Activated CD4-positive, CD25-positive, alpha-beta regulatory T cell treated with anti-CD3 and anti-CD28 coated beads, Interleukin-2, amount 50 U/mL, for 24 hours (primary cell): ENCODE measurements around the gene CELF1.

ENCODE experiments used
- ATAC-seq, 2 donors: fragments of 150-1000 bp; cut with Tn5 transposase; one replicate each; pipeline ENCODE4 v1.10.0; 2021; ENCODE audit warnings: mild to moderate bottlenecking in 1 of 2, moderate library complexity in 1 of 2

The CELF1 gene

DNA sequence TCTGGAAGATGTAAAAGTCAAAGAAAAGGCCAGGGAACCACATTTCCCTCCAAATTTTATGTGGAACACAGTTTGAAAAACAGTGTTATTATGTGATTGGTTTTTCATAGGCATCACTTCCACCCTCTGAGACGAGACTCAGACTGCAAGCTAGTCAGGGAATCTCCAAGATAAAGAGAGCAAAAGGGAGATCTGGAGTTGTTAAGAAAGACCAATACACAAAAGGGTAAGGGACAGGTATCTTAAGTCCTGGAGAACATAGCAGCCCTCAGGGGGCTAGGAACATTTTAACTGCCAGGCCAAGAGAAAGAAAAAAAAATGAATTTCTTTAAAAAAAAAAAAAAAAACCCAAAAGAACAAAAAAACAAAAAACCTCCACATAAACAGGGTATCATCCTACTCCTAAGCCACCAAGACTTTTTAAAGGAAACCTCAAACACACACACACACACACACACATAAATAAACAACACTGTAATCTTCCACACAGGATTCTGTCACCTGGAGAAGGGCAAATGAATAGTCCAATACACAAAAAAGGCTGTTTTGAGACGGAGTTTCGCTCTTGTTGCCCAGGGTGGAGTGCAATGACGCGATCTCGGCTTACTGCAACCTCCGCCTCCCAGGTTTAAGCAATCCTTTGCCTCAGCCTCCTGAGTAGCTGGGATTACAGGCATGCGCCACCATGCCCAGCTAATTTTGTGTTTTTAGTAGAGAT lies 44.5 kb downstream of the CELF1 start:
- ATAC-seq: no peak

DNA sequence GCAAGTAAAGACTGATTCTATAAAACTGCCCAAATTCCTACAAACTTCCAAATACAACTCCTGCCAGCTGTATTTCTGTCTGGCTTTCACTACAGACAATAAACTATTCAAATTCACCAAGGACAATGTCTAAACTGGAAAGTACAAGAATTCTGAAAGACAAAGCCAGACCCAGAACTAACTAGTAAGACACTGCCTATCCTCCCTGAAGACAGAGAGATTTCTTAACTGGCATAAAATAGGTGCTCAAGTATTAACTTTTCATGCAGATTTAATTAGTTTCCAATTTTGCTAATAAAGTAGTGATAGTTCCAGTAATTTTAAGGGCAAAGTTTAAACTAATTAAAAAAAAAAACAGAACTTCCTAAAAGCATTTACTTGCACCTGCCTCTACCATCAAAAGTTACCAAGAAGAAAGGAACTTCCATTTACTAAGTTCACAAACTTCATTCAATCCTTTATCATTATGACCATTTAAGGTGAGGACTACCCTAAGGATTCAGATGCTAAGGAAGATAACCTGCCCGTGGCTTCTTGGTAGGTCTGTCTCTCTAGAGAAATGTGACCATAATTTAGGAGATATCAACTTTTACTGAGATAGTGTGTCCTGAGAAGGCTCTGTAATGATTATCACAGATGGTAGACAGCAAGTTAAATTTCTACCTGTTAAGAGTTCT lies 45.2 kb downstream of the CELF1 start:
- no peak for ATAC-seq

DNA sequence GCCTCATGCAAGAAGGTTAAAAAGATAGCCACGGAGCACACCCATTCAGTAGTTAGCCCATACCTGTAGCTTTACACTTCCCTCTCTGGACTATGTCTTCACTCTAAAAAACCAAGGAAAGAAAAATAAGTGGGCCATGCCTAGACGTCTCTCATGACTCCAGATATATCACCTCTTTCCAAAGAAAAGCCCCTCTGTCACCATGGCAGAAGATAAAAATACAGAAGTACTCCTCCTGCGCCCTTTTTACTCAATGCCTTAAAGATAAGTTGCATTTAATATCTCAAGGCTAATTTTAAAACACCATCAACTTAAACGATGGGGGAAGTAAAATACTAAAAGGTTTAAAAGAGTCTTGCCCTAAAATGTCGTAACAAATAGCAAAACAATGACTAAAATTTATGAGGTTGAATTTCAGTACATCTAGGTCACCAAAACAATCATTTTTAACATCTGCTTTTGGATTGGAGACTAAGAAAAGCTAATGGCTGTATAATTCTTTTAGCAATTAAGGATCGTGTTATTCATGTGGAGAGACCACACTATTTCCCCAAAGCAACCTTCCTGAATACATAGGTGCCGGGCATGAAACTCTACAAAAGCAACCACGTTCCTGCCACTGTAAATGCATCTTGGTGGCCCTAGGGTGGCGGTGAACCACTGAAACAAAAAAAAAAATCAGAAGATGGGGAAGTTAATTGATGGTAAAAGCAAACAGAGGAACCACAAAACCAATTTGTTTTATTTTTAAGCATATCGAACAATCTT lies 46.0 kb downstream of the CELF1 start:
- no peak for ATAC-seq

DNA sequence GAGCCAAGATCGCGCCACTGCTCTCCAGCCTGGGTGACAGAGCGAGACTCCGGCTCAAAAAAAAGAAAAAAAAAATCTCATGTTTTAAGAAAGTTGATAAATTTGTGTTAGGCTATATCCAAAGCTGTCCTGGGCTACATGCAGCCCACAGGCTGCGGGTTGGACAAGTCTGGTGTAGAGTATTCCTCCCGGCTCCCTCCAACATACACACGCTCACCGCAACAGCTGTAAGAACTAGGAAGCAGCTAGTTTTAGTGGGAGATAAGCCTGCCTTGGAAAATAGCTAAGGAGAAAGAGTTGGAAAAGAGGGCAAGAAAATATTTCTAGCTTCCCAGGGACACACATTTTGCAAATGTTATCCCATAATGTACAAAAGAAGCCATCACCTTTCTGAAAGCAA lies 46.6 kb downstream of the CELF1 start:
- ATAC-seq: no peak

DNA sequence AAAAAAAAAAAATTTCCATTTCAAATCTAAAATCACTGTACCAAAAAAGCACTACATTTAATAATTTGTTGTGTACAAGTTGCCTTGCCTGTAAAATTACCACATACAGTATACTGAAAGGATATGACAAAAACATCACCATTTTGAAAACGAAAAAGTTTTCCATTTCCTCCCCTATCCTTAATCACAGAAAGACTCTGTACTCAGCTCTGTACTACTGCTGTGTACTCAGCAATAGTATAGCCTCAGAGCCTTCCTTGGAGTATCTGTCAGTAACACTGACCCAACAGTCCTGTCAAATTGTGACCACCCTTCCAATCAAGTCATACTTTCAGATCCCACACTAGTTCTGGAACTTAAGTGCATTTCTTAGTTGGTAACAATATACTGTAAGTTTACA lies 48.0 kb downstream of the CELF1 start:
- peak in 1 of 2 donors; percentile 31 for ATAC-seq

DNA sequence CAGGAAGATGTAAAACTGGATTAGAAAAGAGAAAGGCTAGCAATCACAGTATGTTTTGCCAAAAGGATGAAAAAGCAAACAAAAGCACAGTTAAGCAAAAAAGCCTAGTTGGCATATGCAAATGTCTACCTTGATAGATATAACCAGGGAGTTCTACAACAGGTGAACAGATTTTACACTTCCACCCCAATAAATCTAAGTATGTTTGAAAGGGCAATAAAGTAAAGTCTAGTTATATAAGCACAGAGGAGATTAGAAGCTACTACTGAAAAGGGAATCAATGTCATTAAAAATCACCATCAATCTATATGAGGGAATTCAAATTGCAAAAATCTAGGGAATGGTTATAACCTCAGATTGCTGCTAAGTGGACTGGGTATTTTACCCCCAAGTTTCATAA lies 49.7 kb downstream of the CELF1 start:
- ATAC-seq: no peak

DNA sequence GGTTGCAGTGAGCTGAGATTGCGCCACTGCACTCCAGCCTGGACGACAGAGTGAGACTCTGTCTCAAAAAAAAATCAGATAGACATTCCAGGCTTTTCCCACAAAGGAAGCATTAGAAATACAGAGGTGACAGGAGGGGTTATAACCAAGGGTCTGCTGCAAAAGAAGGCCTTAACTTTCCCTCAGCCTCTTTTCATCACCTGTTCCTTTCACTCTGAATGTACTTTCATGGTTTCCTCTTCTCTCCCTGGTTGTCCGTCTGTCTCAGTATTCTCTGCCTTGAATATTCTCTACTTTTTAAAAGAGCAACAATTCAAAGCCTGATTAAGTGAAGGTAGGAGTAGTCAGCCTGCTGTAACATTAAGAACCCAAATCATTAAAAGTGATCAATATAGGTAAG lies 50.2 kb downstream of the CELF1 start:
- ATAC-seq: no peak

DNA sequence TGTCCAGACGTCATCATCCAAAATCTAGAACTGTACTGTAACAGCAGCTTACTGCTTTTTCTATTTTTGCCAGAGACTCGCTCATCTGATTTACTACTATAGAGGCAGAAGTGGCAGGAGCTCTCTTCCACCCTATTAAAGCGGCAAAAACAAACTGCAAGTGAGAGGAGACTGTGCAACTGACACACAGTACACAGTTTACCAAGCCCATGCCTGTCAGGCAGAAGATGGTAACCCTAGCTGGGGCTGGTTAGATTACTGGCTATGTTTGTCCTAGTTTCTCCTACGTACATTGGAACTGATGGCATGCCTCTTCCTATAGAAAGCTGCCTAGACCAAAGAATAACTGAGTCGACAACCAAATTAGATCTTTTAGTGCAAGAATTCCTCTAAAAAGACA lies 51.8 kb downstream of the CELF1 start:
- no peak for ATAC-seq

DNA sequence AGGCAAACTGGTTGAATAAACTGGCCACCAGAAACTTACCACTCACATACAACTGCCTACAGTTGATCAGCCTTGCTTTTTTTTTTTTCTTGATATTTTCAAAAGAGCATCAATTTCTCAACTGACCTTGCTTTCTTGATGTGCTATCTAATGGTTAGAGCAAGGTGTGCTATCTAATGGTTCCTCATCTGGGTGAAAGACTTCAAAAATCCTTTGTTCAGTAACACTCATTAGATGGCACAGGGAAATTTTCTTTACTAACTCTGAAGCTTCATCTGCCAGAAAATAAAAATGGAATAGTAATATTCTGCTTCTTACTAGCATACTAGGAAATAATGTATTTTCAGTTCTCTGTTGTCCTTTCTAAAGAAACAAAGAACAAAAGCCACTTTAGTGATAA lies 52.8 kb downstream of the CELF1 start:
- no peak for ATAC-seq

DNA sequence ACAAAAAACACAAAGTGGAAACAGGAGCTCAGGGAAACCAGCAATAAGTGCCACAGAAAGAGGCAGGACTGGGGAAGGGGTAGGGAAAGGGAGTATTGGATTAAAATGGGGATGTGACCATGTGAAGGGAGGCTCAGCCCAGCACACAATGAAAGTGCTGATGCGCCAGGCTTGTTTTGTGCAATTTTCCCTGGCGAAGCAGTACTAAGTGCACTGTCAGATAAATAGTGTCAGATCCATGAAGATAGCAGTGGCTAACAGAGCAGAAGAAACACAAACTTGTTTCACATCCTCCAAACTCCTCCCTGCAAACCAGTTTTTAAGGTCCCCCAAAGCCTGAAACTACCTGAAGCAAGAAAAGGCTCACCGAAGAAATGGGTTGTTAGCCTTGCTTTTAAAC lies 53.3 kb downstream of the CELF1 start:
- no peak for ATAC-seq

DNA sequence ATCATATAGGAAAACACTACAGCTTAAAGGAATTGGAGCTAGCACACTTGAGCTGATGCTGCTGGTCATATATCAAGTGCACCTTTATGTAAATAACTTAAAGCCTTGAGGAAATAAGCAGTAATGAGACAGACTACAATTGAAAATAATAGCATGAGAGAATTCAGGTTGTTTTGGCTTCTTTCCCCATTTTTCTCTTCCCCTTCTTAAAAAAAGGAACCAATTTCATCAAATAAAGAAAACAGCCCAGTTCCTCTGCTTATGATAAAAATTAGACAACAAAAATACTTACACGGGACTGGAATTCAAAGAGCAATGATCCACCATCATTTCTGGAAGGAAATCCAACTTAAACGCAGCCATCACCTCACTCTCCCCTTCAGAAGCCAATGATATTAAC lies 53.8 kb downstream of the CELF1 start:
- no peak for ATAC-seq

DNA sequence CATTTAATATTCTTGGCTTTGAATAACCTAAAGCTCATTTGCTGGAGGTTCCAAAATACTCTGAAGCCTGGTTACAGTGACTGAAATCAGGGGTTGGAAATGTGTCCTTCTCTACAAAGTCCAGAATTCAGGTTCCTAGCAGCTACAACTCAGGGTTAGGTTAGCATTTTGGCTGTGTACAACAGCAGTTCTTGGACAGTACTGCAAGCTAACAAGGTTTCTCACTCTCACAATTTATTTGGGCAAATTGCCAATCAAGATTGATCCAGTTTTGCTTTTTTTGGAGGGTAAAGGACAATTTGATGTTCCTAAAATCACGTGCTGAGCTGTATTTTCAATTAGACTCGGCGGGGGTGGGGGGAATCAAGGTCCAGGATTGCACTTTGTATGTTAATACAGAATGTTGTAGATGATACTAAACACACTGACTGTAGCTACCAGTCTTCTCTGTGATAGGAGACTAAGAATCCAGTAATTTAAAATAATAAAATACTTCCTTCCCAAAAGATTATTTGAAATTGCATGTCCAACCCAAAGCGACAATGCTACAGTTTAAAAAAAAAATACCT lies 54.3 kb downstream of the CELF1 start:
- ATAC-seq: no peak

DNA sequence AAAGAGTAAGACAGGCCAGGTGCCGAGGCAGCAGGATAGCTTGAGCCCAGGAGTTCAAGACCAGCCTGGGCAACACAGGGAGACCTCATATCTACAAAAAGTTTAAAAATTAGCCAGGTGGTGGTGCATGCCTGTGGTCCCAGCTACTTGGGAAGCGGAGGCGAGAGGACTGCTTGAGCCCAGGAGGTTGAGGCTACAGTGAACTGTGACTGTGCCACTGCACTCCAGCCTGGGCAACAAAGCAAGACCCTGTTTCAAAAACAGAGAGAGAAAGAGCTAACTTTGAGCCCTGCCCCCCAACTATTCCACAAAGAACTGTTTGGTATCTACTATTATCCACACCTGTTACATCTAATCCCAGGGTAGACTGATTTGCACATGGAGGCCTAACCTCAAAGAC lies 54.8 kb downstream of the CELF1 start:
- no peak for ATAC-seq

DNA sequence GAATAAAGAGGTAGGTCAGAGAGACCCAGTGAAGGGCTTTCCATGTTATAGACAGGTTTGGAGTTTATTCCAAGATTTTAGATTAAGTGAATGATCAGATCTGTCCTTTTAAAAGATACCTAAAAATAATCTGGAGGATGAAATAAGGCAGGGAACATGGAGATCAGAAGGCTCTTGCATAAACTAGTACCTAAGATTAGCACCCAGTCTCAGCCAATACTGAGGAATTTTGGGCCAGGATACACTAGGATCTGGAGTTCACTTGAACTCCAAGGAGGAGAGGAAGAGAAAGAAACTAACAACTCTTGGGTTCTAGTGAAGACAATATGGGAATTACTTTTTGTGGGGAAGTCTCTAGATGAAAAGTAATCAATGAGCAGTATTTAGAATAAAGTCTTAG lies 56.1 kb downstream of the CELF1 start:
- no peak for ATAC-seq

DNA sequence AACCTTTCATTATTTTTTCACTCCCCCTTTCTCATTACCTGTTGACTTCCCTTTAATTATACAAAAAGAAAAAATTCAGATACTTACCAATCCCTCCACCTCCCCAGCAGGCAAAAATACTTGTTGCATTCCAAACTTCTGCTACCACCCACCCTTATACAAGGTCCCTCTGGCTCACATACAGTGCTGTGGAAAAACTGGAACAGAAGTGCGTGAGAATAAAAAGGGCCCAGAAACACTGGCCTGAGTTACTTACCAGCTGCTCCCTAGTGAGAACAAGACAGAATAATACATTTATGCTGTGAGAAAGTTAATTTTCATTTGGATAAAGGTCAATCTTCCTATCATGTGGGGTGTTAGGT lies 57.1 kb downstream of the CELF1 start:
- ATAC-seq: no peak

DNA sequence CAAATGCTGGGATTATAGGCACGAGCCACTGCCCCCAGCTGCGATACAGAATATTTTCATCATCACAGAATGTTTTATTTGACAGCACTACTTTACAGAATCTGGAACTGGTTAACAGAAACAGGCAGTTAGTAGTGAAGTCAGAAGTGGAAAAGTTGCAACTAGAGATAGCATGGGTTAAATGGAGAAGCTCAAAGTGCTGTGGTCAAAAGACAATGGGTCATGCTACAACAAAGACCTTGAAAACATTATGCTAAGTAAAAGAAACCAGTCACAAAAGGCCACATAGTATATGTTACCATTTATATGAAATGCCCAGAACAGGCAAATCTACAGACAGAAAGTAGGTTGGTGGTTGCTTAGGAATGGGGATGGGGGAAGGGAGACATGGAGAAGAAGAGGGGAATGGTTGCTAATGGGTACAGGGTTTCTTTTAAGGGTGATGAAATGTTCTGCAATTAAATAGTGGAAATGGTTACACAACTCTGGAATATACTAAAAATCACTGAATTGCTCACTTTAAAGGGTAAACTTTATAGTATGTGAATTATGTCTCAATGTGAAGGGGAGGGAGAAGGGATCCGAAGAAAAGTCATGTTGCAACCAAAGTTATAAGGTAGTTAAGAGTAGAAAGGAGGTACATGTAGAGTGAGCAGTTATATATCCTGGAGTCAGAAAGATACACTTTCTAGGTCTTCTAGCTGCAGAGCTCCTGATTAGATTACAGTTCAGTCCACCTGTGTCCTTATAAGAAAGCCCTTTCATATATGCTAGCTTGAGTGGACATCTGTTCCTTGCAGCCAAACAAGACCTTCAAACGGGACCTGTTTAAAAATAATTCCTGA lies 57.7 kb downstream of the CELF1 start:
- no peak for ATAC-seq

DNA sequence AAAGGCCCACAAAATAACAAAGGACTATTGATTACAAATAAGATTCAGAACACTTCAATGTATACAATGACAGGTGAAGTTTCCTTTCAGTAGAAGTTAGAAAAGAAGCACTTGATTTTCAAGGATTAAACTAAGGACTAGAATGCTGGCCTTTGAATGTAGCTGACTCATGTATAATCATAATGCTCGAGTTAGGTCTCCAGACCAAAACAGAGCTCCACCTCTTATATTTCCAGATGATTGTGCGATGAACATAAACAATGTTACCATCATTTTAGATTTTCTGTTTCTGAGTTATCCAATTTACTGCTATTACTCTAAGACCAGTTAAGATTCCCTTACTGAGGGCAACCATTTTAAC lies 63.6 kb downstream of the CELF1 start:
- ATAC-seq: no peak

DNA sequence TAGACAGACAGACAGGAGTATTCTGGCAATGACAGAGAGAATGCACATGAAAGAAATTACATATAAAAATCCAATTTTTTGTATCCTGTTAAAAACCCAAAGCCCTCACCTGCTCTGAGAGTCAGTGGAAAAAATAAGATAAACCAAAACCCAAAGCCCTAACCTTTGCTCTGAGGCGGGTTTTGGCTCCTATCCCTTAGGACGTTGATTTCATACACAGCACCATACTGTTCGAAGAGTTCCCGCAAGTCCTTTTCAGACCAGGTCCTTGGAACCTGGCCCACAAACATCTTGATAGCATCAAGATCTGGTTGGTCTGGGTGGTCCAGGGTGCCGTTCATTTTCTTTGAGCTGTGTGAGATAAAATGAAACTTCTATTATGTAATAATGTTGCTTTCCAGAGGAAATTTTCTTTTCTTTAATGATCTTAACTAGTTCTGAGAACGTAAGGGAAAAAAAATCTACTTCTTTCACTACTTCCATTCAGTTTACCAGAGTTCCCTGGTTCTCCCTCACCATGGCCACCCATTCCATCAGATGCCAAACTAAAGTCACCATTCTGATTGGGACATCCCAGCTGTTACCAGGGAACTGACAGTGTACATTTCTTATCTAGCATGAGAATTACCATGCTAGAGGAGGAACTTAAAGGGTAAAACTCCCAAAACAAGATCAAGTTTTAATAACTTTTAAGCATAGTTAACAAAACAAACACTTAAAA lies 64.1 kb downstream of the CELF1 start:
- no peak for ATAC-seq

DNA sequence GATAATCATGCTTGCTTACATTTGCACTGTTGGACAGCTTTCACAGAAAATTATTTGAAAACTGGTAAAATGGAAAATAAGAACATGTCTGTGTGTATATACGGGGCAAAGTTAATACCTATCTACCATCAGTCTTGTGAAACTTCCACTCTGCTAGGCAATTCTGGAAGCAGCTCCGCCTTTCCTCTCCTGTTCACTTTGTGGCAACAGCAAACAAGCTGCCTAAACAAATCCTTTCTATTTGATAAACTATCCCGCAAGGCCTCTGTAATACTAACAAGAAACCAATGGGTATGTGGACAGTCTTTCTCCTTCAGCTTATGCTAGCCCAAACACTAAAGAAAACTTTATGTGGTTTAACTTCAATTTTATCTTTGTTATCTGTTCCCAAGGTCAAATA lies 64.8 kb downstream of the CELF1 start:
- no peak for ATAC-seq

DNA sequence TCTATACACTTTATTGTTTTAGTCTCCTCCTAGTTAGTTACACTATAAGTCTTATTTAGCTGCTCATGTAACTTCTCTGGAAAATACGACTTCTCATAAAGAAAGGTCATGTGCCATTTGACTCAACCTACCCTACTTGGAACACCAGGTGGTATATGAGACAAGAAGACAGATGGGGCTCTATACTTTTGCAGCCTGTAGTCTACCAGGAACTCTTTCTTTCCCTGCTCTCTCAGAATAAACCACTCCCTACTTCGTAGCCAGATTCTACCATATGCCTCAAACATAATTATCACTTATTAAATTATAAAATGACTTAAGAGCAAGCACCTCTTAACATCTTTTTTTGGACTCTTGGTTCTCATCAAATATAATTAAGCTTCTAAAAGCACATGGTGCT lies 65.5 kb downstream of the CELF1 start:
- ATAC-seq: no peak

DNA sequence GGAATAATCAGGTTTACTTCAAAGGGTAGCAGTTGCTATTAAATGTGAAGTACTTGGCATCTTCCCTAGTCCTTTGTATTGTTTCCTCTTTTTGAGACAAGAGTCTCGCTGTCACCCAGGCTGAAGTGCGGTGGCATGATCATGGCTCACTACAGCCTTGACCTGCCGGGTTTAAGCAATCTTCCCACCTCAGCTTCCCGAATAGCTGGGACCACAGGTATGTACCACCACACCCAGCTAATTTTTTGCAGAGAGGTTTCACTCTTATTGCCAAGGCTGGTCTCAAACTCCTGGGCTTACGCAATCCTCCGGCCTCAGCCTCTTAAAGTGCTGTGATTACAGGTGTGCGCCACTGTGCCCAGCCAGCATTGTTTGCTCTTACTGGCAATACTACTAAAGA lies 67.8 kb downstream of the CELF1 start:
- no peak for ATAC-seq

DNA sequence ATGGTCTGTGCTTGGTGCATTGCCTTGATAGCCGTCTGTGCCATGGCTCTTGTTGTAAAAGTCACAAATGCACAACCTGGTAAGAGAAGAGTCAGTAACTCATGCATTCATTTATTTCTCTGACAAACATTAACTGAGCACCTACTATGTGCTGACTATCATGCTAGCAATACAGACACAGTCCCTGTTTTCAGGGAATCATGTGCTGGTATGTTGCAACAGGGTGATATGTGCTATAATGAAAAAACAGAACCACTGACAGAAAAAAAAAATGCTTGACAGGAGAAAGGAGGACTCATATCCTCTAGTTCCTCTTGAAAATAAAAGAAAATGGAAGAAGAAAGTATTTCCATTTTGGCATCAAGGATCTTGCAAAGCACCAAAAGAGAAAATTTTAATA lies 69.5 kb downstream of the CELF1 start:
- ATAC-seq: no peak
